Thymus (tissue), 11 donors: ENCODE data around the gene FOXK2. TPM values are rescaled to one million over a fixed set of nuclear protein-coding genes. Genes with fewer than 3 reads are reported as not detected.
"Not testable (repeated sequence)": the region's sequence is repeated elsewhere in the genome, so short reads cannot be mapped to it uniquely, and the experiment has no call there.

ENCODE experiments used
- DNase-seq, 9 donors: peaks; one replicate each; pipeline ENCODE4 v3.0.0-alpha.2; 2013; ENCODE audit warnings: low spot score in 9 of 9, low read depth in 6 of 9, missing footprints in 1 of 9
- H3K27ac ChIP-seq, 2 donors: one replicate each; pipeline ENCODE4 v1.5.1; 2013; ENCODE audit warnings: control low read depth in 1 of 2, low read depth in 1 of 2, low read length in 1 of 2, mild to moderate bottlenecking in 1 of 2, moderate library complexity in 1 of 2
- H3K27me3 ChIP-seq, 2 donors: one replicate each; pipeline ENCODE4 v1.5.1; 2013; ENCODE audit warnings: low read length in 1 of 2; ENCODE audit not compliant: control insufficient read depth in 2 of 2, insufficient read depth in 1 of 2
- H3K36me3 ChIP-seq, 2 donors: one replicate each; pipeline ENCODE4 v1.5.1; 2013; ENCODE audit warnings: low read length in 1 of 2, mild to moderate bottlenecking in 1 of 2, moderate library complexity in 1 of 2; ENCODE audit not compliant: control insufficient read depth in 2 of 2, insufficient read depth in 2 of 2
- H3K4me1 ChIP-seq, 2 donors: one replicate each; pipeline ENCODE4 v1.5.1; 2013; ENCODE audit warnings: low read length in 2 of 2; ENCODE audit not compliant: control insufficient read depth in 2 of 2, insufficient read depth in 2 of 2
- H3K4me3 ChIP-seq, 2 donors: one replicate each; pipeline ENCODE4 v1.5.1; 2013; ENCODE audit warnings: low read length in 2 of 2, control low read depth in 1 of 2, mild to moderate bottlenecking in 1 of 2
- H3K9me3 ChIP-seq, 2 donors: one replicate each; pipeline ENCODE4 v1.5.1; 2013; ENCODE audit warnings: low read length in 1 of 2, mild to moderate bottlenecking in 1 of 2; ENCODE audit not compliant: control insufficient read depth in 2 of 2, insufficient read depth in 1 of 2
- WGBS: extraction: QIAGEN DNeasy Blood & Tissue Kit; methylation state at CpG from one replicate; pipeline ENCODE4 v1.1.7; 2013; 5-methylcytosine and 5-hydroxymethylcytosine counted together
- polyA plus RNA-seq: library from polyadenylated mRNA; stranded (reverse); fragments of 200-250 nt; gene quantifications from one replicate; pipeline ENCODE4 v1.2.3, GENCODE V29; 2013
- total RNA-seq: library from RNA; stranded (reverse); fragments of 120-200 nt; gene quantifications from one replicate; pipeline ENCODE4 v1.2.4, GENCODE V29; 2013
- donor health status: healthy.

FOXK2 gene
- total and polyA plus RNA-seq, 2 donors: 30.9 to 31.1 TPM

DNA sequence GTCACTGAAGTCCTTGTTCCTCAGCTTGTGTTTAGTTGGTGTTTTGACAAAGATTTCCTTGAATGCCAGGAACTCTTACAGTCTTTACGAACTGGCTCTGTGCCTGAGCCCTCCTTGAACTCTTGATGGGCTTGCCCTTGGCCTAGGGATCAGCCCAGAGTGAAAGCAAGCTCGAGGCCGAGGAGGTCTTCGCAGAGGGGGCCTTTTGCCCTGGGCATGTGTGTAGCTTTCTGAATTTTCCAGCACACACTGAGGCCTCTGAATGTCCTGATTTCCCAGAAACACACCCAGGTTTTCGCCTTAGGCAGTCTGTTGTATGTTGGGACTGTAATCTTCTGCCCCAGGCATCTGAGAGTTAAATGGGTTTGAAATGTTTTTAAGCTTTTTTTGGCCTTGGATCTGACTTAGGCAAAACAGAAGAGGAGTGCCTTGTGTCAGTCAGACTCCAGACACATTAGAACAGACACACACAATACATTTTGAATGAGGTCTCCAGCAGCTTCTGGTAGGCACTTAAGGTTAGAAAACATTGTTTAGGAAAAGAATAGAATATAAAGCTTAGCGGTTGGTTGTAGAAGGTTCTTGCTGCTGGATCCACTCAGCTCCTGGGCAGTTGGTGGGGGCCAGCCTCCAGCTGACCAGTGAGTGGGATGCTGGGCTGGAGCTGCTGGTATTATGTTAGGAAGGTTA is 17.1 kb downstream of the FOXK2 start:
- no peaks in the 10 kb centered on the region for H3K9me3 ChIP-seq
- no peak overlapping the region for H3K4me3 ChIP-seq
- peaks cover 4% of the 10 kb centered on the region in 2 donors for H3K36me3 ChIP-seq
- H3K27me3 ChIP-seq: no peaks in the 10 kb centered on the region
- H3K27ac ChIP-seq: peak overlapping the region; percentile 55 to 81
- no peak for DNase-seq
- WGBS: 85% methylated on average over 6 of the region's 6 CpGs
- peaks cover 4 to 29% of the 10 kb centered on the region in 2 donors for H3K4me1 ChIP-seq

DNA sequence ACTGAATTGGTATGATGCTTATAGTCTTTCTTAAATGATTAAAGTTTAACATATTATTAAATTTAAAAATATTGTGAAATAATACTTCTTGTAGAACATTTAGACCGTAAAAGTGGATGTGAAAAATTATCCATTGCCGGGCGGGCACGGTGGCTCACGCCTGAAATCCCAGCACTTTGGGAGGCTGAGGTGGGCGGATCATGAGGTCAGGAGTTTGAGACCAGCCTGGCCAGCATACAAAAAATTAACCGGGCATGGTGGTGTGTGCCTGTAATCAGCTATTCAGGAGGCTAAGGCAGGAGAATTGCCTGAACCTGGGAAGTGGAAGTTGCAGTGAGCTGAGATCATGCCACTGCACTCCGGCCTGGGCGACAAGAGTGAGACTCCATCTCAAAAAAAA is 17.7 kb downstream of the FOXK2 start:
- H3K9me3 ChIP-seq, DNase-seq, H3K36me3 ChIP-seq, H3K4me3 ChIP-seq, H3K27me3 ChIP-seq: not testable (repeated sequence)
- Histone ChIP-seq H3K27ac (peak overlapping the region; percentile 20 to 81), H3K4me1 (peaks cover 4 to 29% of the 10 kb centered on the region in 2 donors)
- 95% methylated on average over 9 of the region's 9 CpGs for WGBS

DNA sequence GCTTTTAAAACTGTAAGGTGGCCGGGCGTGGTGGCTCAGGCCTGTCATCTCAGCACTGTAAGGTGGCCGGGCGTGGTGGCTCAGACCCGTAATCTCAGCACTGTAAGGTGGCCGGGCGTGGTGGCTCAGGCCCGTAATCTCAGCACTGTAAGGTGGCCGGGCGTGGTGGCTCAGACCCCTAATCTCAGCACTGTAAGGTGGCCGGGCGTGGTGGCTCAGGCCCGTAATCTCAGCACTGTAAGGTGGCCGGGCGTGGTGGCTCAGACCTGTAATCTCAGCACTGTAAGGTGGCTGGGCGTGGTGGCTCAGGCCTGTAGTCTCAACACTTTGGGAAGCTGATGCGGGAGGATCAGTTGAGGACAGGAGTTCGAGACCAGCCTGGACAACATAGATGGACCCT is 19.5 kb downstream of the FOXK2 start:
- H3K27ac ChIP-seq, DNase-seq, H3K4me3 ChIP-seq, H3K36me3 ChIP-seq, H3K27me3 ChIP-seq, H3K9me3 ChIP-seq: not testable (repeated sequence)
- WGBS: 97% methylated on average over 18 of the region's 18 CpGs
- peaks cover 4 to 24% of the 10 kb centered on the region in 2 donors for H3K4me1 ChIP-seq

DNA sequence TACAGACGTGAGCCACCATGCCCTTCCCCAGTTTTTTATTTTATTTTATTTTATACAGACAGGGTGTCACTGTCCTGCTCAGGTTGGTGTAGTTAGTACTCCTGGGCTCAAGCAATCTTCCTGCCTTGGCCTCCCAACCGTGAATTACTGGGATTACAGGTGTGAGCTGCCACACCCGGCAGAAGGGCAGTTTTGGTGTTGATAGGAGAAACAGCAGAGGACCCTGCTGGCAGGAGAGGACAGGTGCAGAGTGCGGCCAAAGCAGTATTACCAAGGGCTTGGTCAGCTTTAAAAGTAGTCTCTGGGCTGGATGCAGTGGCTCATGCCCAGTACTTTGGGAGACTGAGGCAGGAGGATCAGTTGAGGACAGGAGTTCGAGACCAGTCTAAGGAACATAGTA is 22.9 kb downstream of the FOXK2 start:
- DNase-seq: no peak
- H3K4me3 ChIP-seq: no peak overlapping the region
- H3K27me3 ChIP-seq: no peaks in the 10 kb centered on the region
- peaks cover 0 to 4% of the 10 kb centered on the region in 2 donors for H3K36me3 ChIP-seq
- H3K4me1 ChIP-seq: peaks cover 0 to 3% of the 10 kb centered on the region in 2 donors
- no peaks in the 10 kb centered on the region for H3K9me3 ChIP-seq
- H3K27ac ChIP-seq: no peak overlapping the region
- WGBS: 97% methylated on average over 5 of the region's 5 CpGs

DNA sequence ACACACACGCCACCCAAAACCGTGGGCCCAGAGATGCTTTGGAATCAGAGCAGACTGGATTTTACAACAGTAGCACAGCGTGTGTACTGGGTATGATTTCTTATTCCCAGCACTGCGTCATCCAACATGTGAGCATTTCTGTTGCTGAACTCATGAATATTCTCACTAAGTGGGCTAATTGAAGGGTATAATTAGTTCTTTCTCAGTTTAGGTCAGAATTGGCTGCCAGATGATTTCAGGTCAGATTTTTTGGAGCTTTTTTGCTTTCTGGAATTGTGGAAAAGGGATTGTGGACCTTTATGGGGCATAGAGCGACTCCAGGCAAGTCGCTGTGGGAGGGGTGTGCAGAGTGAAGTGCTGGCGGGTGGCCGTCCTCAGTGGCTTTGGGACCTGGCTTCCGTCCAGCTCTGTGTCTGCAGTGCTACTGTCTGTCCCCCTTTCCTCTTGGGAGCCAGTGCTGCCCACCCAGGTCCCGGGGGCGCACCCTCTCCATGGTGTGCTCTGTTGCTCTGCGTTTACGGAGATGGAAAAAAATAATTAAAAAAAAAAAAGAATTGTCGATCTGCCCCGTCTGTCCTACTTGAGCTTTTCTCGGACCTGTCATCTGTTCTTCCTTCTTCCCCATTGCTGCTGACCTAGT is 25.0 kb downstream of the FOXK2 start:
- WGBS: 95% methylated on average over 16 of the region's 16 CpGs
- peaks cover 0 to 2% of the 10 kb centered on the region in 2 donors for H3K9me3 ChIP-seq
- DNase-seq: no peak
- H3K36me3 ChIP-seq: peaks cover 0 to 12% of the 10 kb centered on the region in 2 donors
- H3K4me1 ChIP-seq: peaks cover 0 to 3% of the 10 kb centered on the region in 2 donors
- no peak overlapping the region for H3K4me3 ChIP-seq
- H3K27ac ChIP-seq: no peak overlapping the region
- H3K27me3 ChIP-seq: no peaks in the 10 kb centered on the region

DNA sequence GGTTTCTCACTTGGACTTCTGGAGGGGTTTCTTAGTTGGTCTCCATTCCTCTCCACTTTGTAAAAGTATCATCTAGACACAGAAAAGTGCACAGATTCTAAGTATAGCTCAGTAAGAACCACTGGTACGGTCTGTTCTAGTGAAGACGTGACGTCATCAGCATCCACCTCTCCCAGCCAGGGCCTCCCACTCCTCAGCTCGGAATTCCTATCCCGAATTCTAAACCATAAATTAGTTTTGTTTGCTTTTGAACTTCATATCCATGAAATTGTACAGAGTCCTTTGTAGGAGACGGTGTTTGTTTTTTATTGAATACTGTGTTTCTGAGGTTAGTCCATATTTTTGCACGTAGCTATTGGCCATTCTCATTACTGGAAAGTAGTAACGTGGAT is 25.5 kb downstream of the FOXK2 start:
- Histone ChIP-seq H3K9me3 (peaks cover 0 to 2% of the 10 kb centered on the region in 2 donors), H3K27ac (no peak overlapping the region), H3K27me3 (no peaks in the 10 kb centered on the region), H3K4me1 (peaks cover 0 to 3% of the 10 kb centered on the region in 2 donors), H3K36me3 (peaks cover 0 to 12% of the 10 kb centered on the region in 2 donors), H3K4me3 (no peak overlapping the region)
- no peak for DNase-seq
- WGBS: 96% methylated on average over 8 of the region's 8 CpGs

DNA sequence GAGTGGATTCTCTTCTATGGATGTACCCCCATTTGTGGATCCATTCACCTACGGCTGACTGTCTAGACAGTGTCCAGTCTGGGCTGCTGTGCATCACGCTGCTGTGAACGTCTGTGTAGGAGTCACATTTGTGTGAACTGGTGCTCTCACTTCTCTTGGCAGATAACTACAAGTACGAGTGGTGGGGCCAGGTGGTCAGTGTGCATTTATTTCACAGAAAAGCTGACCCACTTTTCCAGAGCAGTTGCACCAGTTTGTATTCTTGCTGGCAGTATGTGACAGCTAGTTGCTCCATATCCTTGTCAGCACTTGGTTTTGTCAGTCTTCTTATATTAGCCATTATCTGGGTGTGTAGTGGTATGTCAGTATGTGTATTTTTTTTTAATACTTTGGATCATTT is 28.4 kb downstream of the FOXK2 start:
- WGBS: 97% methylated on average over 4 of the region's 4 CpGs
- Histone ChIP-seq H3K27ac (no peak overlapping the region), H3K27me3 (no peaks in the 10 kb centered on the region), H3K4me3 (no peak overlapping the region), H3K4me1 (peaks cover 5 to 12% of the 10 kb centered on the region in 2 donors), H3K36me3 (peaks cover 0 to 9% of the 10 kb centered on the region in 2 donors), H3K9me3 (peaks cover 0 to 2% of the 10 kb centered on the region in 2 donors)
- no peak for DNase-seq

DNA sequence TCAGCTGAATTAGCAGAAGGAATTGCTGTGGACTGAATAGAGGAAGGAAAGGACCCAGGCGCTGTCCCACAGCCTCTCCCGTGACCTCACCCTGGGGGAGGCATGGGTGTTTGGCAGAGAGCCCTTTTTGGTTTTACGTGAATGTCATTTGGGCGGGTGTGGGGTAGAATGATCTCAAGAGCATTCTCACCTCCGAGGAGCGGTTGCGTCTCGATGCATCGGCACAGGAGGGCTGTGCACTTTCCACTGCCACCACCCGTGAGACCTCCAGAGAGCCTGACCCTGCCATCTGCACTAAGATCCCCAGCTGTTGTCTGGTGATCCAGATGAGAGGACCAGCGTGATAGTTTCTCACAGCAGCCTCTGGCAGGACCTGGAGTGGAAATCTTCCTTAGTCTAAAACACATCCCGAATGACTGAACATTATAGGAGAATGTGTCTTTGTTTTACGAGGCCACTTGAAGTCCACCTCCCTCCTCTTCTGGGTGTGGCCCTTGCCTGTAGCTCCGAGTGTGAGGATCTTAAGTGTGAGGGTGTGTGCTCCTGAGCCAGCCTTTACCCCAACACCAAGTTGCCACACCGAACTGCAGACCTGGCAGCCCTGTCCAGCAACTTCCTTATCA is 29.3 kb downstream of the FOXK2 start:
- H3K27me3 ChIP-seq: no peaks in the 10 kb centered on the region
- no peak overlapping the region for H3K27ac ChIP-seq
- no peak for DNase-seq
- H3K4me3 ChIP-seq: no peak overlapping the region
- 59% methylated on average over 15 of the region's 15 CpGs for WGBS
- H3K4me1 ChIP-seq: peaks cover 5 to 12% of the 10 kb centered on the region in 2 donors
- peaks cover 0 to 2% of the 10 kb centered on the region in 2 donors for H3K9me3 ChIP-seq
- peaks cover 0 to 9% of the 10 kb centered on the region in 2 donors for H3K36me3 ChIP-seq

DNA sequence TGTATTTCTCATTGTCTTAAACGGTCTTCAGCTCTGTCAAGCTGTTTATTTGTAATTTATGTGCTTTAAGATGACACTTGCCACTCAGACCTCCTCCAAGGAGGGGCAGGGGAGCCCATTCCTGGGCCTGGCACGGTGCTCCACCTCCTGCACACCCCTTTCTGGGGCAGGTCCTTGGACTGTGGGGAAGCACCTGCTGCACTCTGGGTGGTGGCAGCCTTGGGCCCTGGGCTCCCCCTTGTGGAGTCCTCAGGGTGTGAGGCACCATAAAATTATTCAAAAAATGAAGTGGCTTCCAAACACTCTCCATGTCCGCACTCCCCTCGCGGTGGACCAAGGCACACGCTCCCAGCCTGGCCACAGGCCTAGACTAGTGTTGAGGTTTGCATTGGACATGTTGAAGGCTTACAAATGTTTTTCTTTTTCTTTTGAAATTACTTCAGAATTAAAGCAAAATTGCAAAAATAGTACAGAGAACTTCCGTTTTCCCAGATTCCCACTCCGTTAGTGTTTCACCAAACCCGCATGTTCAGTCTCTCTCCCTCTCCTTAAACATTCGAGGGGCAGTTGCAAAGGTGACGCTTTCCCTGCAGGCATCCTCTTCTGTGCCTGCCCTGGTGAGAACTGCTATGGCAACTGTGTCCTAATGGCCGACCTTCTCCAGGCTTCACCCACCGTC is 32.4 kb downstream of the FOXK2 start:
- no peak overlapping the region for H3K27ac ChIP-seq
- 52% methylated on average over 13 of the region's 13 CpGs for WGBS
- peak; percentile 29 to 82 (median 58) for DNase-seq

More for the DNA sequence above, 32.4 kb downstream of the FOXK2 start:
- no peak overlapping the region for H3K4me3 ChIP-seq
- H3K27me3 ChIP-seq: no peaks in the 10 kb centered on the region
- H3K36me3 ChIP-seq: peaks cover 0 to 9% of the 10 kb centered on the region in 2 donors
- H3K4me1 ChIP-seq: peaks cover 8 to 12% of the 10 kb centered on the region in 2 donors
- peaks cover 0 to 2% of the 10 kb centered on the region in 2 donors for H3K9me3 ChIP-seq
